Measurements from ENCODE around the gene IGFL4.

The IGFL4 gene

GRCh38 chr19:46060012-46060411 is 19.2 kb upstream of the IGFL4 start:
- no peak for DNase-seq

- DNase-seq, result no peak
Measured at GRCh38 chr19:46058778-46059177, 18.0 kb upstream of the IGFL4 start.

GRCh38 chr19:46056536-46056935 is 15.7 kb upstream of the IGFL4 start:
- no peak for DNase-seq

GRCh38 chr19:46052896-46053295 is 12.1 kb upstream of the IGFL4 start:
- no peak for DNase-seq

GRCh38 chr19:46049597-46049996 is 8.8 kb upstream of the IGFL4 start:
- no peak for DNase-seq

GRCh38 chr19:46043519-46043918 is 2.7 kb upstream of the IGFL4 start:
- no peak for DNase-seq

- peak; percentile 43 for DNase-seq
Measured at GRCh38 chr19:46042252-46042883, 1.6 kb upstream of the IGFL4 start.

- no peak for DNase-seq
Measured at GRCh38 chr19:46040125-46040524, 677 bp downstream of the IGFL4 start.

GRCh38 chr19:46036744-46037128 is 4.1 kb downstream of the IGFL4 start:
- no peak for DNase-seq

- no peak for DNase-seq
Measured at GRCh38 chr19:46035986-46036743, 4.6 kb downstream of the IGFL4 start.

- no peak for DNase-seq
Measured at GRCh38 chr19:46035546-46035945, 5.3 kb downstream of the IGFL4 start.

- DNase-seq, result no peak
Measured at GRCh38 chr19:46033401-46033800, 7.4 kb downstream of the IGFL4 start.

GRCh38 chr19:46032597-46033025 is 8.2 kb downstream of the IGFL4 start:
- no peak for DNase-seq

- DNase-seq, result no peak
Measured at GRCh38 chr19:46031781-46032596, 8.8 kb downstream of the IGFL4 start.

GRCh38 chr19:46030812-46031550 is 9.8 kb downstream of the IGFL4 start:
- DNase-seq, result peak; percentile 11

GRCh38 chr19:46025835-46026234 is 15.0 kb downstream of the IGFL4 start:
- no peak for DNase-seq

GRCh38 chr19:46023311-46023779 is 17.5 kb downstream of the IGFL4 start:
- DNase-seq, result no peak

GRCh38 chr19:46022431-46023310 is 18.1 kb downstream of the IGFL4 start, which contains the start of gene PGLYRP1:
PGLYRP1 (minus strand) TSS chr19:46023053; CDS start chr19:46023021, 32 bp downstream.
- no peak for DNase-seq

GRCh38 chr19:46022061-46022430 is 18.8 kb downstream of the IGFL4 start:
- no peak for DNase-seq

GRCh38 chr19:46021531-46022041 is 19.2 kb downstream of the IGFL4 start:
- no peak for DNase-seq

GRCh38 chr19:46020819-46021125 is 20.0 kb downstream of the IGFL4 start:
- no peak for DNase-seq

- DNase-seq, result no peak
Measured at GRCh38 chr19:46019270-46019669, 21.5 kb downstream of the IGFL4 start.

Measured in DMS79 (cell line).